ENCODE measurements around the gene RPRD2.

RPRD2 gene

GRCh38 chr1:150472601-150473200, 108.8 kb downstream of the RPRD2 start:
- DNase-seq (ENCODE audit: low read depth in 3 of 3), result no peak

GRCh38 chr1:150473659-150474058, 109.7 kb downstream of the RPRD2 start:
- DNase-seq (ENCODE audit: low read depth in 3 of 3), result no peak

- DNase-seq (ENCODE audit: low read depth in 3 of 3), result no peak
Observed at GRCh38 chr1:150474869-150475268, 110.9 kb downstream of the RPRD2 start.

GRCh38 chr1:150476754-150477153, 112.8 kb downstream of the RPRD2 start:
- DNase-seq (ENCODE audit: low read depth in 3 of 3), result no peak

- no peak for DNase-seq (ENCODE audit: low read depth in 3 of 3)
Observed at GRCh38 chr1:150477320-150477719, 113.4 kb downstream of the RPRD2 start.

- DNase-seq (ENCODE audit: low read depth in 3 of 3), result no peak
Observed at GRCh38 chr1:150477733-150478132, 113.8 kb downstream of the RPRD2 start.

- no peak for DNase-seq (ENCODE audit: low read depth in 3 of 3)
Observed at GRCh38 chr1:150479370-150479769, 115.4 kb downstream of the RPRD2 start.

GRCh38 chr1:150479927-150480352, 116.0 kb downstream of the RPRD2 start:
- no peak for DNase-seq (ENCODE audit: low read depth in 3 of 3)

GRCh38 chr1:150484431-150484830, 120.5 kb downstream of the RPRD2 start:
- no peak for DNase-seq (ENCODE audit: low read depth in 3 of 3)

- no peak for DNase-seq (ENCODE audit: low read depth in 3 of 3)
Observed at GRCh38 chr1:150484861-150485260, 120.9 kb downstream of the RPRD2 start.

GRCh38 chr1:150486966-150487762, 123.2 kb downstream of the RPRD2 start, which contains the start of gene TARS2:
TSS of gene TARS2 (plus strand) at chr1:150487419. CDS start at chr1:150487451, 32 bp downstream.
- DNase-seq (ENCODE audit: low read depth in 3 of 3), result peak; percentile 71 to 91 (median 89)

GRCh38 chr1:150487763-150488115, 123.8 kb downstream of the RPRD2 start:
- DNase-seq (ENCODE audit: low read depth in 3 of 3), result no peak

GRCh38 chr1:150493175-150493574, 129.2 kb downstream of the RPRD2 start:
- DNase-seq (ENCODE audit: low read depth in 3 of 3), result no peak

- no peak for DNase-seq (ENCODE audit: low read depth in 3 of 3)
Observed at GRCh38 chr1:150498342-150498741, 134.4 kb downstream of the RPRD2 start.

- DNase-seq (ENCODE audit: low read depth in 3 of 3), result no peak
Observed at GRCh38 chr1:150505431-150505830, 141.5 kb downstream of the RPRD2 start.

- DNase-seq (ENCODE audit: low read depth in 3 of 3), result no peak
Observed at GRCh38 chr1:150507912-150508864, 144.2 kb downstream of the RPRD2 start, which contains the start of gene ECM1. TSS of gene ECM1 (plus strand) at chr1:150508109. CDS start at chr1:150508210, 101 bp downstream.

- no peak for DNase-seq (ENCODE audit: low read depth in 3 of 3)
Observed at GRCh38 chr1:150508982-150509381, 145.0 kb downstream of the RPRD2 start.

GRCh38 chr1:150511551-150511950, 147.6 kb downstream of the RPRD2 start:
- no peak for DNase-seq (ENCODE audit: low read depth in 3 of 3)

GRCh38 chr1:150511985-150512660, 148.2 kb downstream of the RPRD2 start:
- DNase-seq (ENCODE audit: low read depth in 3 of 3), result no peak

- no peak for DNase-seq (ENCODE audit: low read depth in 3 of 3)
Observed at GRCh38 chr1:150512846-150513245, 148.9 kb downstream of the RPRD2 start.

GRCh38 chr1:150513351-150513791, 149.4 kb downstream of the RPRD2 start:
- DNase-seq (ENCODE audit: low read depth in 3 of 3), result no peak

Measured in stimulated activated CD4-positive, alpha-beta T cell treated with anti-CD3 and anti-CD28 coated beads, TNF-alpha, amount 100 ng/mL, for 4 hours (primary cell).